NCI-H82 (cell line): ENCODE results near the gene RPH3AL.
"Not testable (repeated sequence)": the region's sequence is repeated elsewhere in the genome, so short reads cannot be mapped to it uniquely, and the experiment has no call there.

Experiments used
- DNase-seq: peaks from one replicate; lab custom pipeline; 2025; lab: John Stamatoyannopoulos, UW

Gene RPH3AL

DNA sequence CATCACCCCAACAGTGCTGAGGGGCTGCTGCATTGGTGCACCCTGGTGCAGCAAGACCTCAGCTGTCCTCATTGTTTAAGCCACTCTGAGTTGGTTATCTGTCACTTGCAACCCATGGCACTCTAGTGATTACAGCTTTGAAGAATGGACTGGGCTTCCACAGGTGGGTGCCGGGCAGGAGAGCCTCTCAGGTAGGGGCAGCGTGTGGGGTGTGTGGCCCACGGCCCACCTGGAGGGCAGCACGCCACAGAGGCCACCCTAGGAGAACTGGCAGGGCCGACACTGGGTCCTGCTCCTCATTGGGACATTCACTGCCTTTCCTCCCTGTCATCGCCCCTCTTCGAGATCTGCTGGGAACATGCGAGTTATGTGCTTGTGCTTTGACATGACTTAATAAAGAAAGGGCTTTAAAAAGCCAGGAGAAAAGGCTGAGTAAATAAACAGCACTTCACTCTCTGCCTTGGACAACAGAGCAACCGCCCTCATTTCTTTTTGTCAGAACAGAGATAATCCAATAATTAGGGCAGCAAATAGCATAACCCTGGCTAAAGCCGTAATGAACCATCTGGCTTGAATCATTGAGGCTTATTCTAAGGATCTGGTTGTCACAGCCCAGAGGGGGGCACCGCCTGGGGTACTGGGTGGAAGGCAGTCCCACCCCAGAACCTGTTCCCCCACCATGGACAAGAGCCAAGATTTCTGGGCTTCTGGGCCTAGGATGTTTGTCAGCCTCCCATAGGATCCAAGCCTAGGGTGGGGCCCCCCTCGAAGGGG lies 174.1 kb downstream of the RPH3AL start:
- DNase-seq, result peak; percentile 99

DNA sequence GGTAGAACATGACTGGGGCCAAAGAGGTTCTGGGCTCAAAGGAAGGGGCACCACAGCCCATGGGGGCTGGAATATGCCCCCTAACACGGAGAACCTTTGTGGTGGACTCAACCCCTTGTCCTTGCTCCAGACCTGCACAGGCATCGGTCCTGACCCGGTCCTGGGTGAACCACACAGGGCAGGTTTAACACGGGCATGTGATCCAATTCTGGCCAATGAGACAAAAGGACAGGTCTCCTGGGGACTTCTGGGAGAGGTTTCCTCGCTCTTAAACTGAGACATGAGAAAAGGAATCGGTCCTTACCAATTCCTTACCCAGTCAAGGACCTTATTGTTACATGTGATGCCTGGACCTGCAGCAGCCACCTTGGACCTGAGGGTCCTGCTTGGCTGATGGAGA lies 174.8 kb downstream of the RPH3AL start:
- DNase-seq, result peak; percentile 33

DNA sequence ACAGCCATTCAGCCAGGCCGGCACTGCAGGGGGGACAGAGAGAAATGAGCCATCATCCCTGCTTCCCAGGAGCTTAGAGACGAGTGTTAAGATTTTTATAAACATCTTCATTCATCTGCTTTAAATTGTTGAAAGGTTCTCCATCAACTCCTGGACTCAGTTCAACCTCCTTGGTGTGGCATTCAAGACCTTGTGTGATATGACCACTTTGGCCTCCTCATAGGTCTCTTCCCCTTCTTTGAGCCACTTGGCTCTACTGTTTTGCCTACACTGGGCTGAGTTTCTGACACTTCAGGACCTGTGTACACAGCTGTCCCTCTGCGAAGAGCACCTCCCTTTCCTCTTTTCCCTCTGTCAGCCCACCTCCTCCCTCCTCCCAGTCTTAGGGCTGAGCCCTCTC lies 175.5 kb downstream of the RPH3AL start:
- DNase-seq, result peak; percentile 61

DNA sequence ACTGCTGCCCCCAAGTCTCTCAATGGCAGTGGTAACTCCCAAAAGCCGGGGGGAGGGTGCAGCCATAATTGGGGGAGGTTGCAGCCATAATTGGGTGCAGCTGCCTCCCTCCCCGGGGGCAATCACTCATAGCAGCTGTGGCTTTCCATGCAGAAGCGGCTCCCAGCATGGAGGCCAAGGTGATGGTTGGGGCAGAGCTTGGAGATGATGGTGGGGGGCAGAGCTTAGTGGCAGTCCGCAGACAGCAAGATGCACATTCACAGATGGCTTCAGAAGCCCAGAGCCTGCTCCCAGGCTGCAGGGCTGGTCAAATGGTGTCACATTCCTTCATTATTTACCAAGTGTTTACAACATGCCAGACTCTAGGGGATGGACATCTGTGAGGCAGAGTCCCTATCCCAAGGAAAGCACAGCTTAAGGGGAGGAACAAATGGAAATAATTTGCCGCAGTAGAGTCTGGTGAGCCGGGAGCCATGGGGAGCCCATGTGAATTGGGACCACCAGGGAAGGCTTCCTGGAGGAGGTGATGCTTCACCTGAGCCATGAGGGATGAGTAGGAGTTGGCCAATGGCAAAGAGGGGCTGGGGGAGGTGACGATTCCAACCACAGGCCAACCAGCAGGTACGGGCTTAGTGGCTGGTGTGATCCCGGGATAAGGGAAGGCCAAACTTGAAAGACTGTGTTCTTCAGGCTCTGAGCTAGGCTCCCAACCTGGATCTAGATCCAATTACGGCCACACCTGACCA lies 179.3 kb downstream of the RPH3AL start:
- DNase-seq, result no peak

DNA sequence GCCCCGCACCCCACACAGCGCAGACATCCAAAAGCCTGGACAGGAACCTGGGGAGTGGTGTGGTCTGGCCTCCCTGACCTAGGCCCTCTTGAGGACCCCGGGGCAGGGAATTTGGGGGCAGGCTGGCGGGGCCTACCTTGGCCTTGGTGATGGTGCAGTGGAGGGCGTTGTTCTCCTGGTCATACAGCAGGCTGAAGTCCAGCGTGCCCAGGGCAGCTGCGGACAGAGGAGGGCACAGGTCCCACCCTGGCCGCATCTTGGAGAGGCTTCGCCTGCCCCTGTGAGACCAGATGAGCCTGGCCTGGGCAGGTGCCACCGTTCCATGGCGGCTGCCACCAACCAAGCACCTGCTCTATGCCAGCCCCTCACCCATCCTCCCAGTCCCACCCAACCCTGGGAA lies 180.2 kb downstream of the RPH3AL start:
- no peak for DNase-seq

DNA sequence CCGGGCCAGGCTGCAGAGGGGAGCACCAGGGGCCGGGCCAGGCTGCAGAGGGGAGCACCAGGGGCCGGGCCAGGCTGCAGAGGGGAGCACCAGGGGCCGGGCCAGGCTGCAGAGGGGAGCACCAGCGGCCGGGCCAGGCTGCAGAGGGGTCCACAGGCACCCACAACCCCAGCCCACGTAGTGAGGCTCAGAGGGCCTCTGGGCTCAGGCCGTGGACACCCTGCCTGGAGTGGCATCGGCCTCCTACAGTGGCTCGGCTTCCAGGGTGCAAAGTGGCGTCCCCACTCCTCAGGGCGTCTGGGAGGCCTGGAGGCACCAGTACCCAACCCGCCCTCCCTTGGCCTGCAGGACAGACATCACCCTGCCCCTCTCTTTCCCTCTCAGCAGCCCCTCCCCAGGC lies 180.7 kb downstream of the RPH3AL start:
- no peak for DNase-seq

DNA sequence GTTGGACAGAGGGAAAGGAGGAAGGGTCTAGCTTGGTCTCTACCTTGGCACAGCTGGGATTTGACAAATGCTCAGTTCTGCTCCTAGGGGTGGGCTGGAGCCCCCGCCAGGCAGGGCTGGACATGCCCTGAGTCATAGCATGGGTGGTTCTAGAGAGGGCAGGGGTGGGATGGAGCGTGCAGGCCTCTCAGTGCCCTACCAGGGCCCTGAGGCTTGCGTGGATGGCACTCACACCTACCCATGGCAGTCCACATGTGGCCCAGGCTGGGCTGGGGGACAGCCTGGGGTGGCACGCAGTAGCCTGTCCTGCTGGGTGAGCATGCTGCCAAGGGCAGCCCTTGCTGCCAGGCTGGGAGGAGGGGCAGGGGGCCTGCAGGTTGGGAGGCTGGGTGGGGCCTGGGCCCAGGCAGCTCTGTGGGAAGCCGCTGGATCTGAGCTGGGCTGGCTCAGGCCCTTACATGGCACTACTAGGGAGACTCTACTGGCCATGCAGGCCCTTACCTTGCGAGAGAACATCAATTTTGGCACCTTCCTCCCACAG lies 182.4 kb downstream of the RPH3AL start:
- DNase-seq, result no peak

DNA sequence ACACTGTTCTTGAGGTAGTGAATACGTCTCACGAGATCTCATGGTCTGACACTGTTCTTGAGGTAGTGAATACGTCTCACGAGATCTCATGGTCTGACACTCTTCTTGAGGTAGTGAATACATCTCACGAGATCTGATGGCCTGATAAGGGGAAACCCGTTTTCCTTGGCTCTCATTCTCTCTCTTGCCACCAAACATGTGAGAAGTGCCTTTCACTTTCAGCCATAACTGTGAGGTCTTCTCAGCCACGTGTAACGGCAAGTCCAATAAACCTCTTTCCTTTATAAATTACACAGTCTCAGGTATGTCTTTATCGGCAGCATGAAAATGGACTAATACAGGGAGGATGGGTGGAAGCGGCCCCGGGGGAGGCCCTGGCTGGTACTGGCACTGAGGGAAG lies 184.0 kb downstream of the RPH3AL start:
- not testable (repeated sequence) for DNase-seq

DNA sequence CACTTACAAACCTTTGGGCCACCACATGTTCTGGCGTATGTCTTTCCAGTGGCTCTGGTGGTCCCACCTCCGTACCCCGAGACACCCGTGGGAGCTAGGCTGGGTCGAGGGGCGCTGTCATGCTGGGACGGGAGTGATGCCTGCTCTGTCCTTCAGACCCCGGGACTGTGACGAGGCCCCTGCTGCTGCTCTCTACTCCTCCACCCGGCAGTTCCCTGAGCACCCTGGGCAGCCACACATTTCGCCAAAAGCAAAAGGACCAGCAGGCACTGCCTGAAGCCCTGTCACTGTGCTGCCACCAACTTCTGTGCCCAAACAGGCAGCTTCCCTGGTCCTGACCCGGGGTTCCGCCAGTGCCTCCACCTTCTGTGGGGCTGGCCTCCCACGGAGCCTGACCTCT lies 186.7 kb downstream of the RPH3AL start:
- no peak for DNase-seq

DNA sequence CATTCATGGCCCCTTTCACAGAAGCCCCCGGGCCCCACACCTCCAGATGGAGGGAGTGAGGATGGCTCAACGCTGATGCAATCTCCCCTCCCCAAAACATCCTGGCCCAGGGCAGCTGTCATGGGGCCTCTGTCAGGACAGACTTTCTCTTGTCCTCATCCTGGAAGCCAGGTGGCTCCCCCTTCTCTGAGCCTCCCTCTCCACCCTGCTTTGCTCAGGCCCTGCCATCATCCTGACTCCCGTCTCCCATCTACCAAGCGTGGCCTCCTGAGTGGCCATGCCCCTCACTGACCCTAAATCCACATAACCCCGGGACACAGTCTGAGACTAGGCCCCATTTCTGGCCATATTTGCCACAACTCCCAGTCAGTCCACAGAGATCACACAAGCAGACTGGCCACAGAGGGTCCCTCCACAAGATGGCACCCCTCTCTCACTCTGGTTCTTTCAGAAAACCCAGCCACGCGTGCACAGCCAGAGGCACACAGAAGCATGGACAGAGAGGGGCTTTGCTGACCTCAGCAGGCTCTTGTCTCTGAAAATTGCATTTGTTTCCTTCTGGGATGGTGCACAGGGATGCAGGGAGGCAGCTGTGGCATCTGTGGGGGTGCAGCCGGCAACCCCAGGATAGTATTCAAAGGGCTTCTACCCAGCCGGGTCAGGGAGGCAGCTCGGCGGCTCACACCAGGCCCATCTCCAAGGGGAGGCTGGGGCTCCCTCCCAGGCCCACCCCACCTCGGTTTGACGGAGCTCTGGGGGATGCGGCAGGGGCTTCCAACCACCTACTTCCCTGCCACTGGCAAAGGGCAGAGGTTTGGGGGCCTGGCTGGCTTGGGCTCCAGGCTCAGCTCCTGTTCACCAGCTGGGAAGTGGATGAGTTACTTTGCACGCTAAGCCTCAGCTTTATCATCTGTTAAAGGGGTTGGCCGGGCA lies 188.0 kb downstream of the RPH3AL start:
- DNase-seq, result peak; percentile 84

DNA sequence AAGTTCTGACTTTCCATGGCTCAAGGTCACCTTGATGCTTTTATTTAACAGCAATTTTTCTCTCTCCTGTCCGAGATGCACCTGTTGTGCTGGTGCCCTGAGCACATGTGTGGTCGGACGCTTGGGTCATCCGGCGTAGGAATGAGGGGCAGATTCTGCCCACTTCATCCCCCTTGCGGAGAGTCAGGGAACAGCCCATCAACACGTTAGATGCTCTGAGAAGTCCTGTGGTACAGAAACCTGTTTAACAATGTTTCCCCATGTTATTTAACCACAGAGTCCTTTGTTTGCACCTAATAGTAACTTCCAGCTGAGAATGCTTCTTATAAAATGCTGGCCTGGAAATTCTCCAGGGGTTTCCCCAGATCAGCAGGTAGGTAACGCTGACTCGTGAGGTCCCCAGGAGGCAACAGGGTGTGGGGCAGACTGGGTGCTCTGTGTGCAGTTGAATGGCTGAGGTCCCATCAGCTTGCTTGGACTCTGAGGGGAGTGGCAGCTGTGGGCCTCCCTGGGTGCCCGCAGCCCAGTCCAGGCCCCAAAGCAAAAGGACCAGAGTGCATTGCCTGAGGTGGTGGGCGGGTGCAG lies 189.0 kb downstream of the RPH3AL start:
- no peak for DNase-seq

DNA sequence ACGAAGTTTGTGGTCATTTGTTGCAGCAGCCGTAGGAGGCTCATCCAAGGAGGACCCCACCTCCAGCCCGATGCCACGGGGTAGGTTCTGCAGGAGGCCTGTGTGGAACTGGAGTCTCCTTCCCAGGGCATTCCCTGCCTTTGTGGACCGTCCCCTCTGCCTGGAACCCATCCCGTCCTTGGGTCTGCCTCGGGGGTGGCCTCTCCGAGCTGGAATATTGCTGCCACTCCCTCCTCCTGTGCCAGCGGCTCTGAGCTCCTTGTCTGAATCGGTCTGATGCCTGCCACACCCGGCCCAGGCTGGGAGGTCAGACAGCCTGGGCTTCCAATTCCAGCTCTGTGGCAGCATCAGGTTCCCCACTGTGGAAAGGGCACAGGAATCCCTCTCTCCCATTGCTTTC lies 189.9 kb downstream of the RPH3AL start:
- DNase-seq, result no peak
